GM12892 (cell line): ENCODE measurements around the gene PKN1.

Experiments used
- DNase-seq: peaks from one replicate; pipeline ENCODE4 v3.0.0; 2011; ENCODE audit not compliant: insufficient read length
- FAIRE-seq: peaks from 2 replicates; lab custom pipeline; 2011; peaks lifted over from hg19 to GRCh38; lab: Jason Lieb, UNC
- POLR2A ChIP-seq: IDR thresholded peaks from 2 replicates; pipeline ENCODE4 v1.6.1; 2011; ENCODE audit warnings: low read depth, low read length, control low read depth
- POLR2AphosphoS5 ChIP-seq: IDR thresholded peaks from 2 replicates; pipeline ENCODE4 v1.6.1; 2011; ENCODE audit warnings: low read depth, low read length, control low read depth
- TAF1 ChIP-seq: IDR thresholded peaks from 2 replicates; pipeline ENCODE4 v1.6.1; 2011; ENCODE audit warnings: low read depth, mild to moderate bottlenecking, control low read depth, low read length, borderline replicate concordance

PKN1 gene

DNA sequence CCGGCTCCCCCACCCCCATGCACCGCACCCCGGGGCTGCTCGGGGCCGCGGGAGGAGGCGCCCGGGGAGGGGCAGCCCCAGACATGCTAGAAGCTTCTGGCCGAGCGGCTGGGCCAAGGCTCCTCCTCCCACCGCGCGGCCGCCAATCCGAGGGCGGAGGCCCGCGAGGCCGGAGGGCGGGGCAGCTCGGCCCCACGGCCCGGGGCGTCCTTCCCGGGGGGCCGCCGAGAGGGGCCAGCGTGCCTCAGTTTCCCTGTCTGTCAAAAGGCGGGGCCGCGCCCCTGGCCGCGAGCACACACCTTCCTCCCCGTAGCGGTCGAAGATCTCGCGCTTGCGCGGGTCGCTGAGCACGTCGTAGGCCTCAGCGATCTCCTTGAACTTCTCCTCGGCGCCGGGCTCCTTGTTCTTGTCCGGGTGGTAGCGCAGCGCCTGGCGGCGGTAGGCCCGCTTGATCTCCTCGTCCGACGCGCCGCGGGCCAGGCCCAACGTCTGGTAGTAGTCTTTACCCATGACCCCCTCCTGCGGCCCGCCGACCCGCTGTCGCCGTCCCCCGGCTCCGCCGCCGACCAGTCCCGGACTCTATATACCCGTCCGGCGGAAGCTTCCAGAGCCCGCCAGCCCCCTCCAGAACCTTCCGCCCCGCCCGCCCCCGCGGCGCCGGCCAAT lies 84.9 kb downstream of the PKN1 start, which contains the start of gene DNAJB1:
TSS of gene DNAJB1 (minus strand) at position 558 of the 666 bp plus-strand sequence. CDS start at position 510, 48 bp downstream.
- DNase-seq (peak; percentile 95), FAIRE-seq (peak; percentile 67)
- TF ChIP-seq TAF1 (peak; percentile 50), POLR2AphosphoS5 (peak; percentile 95), POLR2A (peak; percentile 96)

- no peak for DNase-seq
- FAIRE-seq = no peak
- no peak for TF ChIP-seq POLR2AphosphoS5
- TF ChIP-seq POLR2A = no peak
- TF ChIP-seq TAF1 = no peak
Observed at GRCh38 chr19:14519245-14519859, 86.2 kb downstream of the PKN1 start.

GRCh38 chr19:14519860-14520407 lies 86.8 kb downstream of the PKN1 start:
- TF ChIP-seq POLR2AphosphoS5 (no peak), POLR2A (no peak), TAF1 (no peak)
- FAIRE-seq (no peak), DNase-seq (no peak)

- no peak for TF ChIP-seq TAF1
- no peak for TF ChIP-seq POLR2AphosphoS5
- TF ChIP-seq POLR2A = no peak
- DNase-seq (no peak), FAIRE-seq (no peak)
Observed at GRCh38 chr19:14520543-14520942, 87.4 kb downstream of the PKN1 start.
